ENCODE results near the gene ULK4. TPM values are rescaled to one million over a fixed set of nuclear protein-coding genes. Genes with fewer than 3 reads are reported as not detected.
A peak's percentile ranks its signal among the peaks of the same experiment; 100 is the strongest.

Gene ULK4
- total RNA-seq, 1 experiment from 2014 or later = 4.2 TPM

DNA sequence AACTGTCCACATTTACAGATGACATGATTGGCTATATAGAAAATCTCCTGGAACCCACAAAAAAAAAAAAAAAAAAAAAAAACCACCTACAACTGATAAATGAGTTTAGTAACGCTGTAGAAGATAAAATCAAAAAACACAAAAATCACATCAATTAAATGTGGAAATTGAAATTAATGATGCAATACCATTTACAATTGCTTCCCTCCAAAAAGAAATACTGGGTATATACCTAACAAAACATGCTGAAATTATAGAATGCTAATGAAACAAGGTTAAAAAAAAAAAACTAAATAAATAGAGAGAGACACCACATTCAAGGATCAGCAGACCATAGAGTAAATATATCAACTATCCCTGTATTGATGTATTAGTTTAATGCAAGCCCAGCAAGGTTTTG, 215.7 kb downstream of the ULK4 start:
- BruUV-seq (replicated peaks) = no TSS peak
- Mint-ChIP-seq H3K36me3 (ENCODE audit: insufficient read depth, unreplicated experiment) (no peaks in the 10 kb centered on the region), H3K4me3 (ENCODE audit: unreplicated experiment) (no peak overlapping the region), H3K27me3 (ENCODE audit: insufficient read depth, unreplicated experiment) (peaks cover 4% of the 10 kb centered on the region), H3K4me1 (ENCODE audit: low read depth, unreplicated experiment) (no peaks in the 10 kb centered on the region), H3K27ac (ENCODE audit: unreplicated experiment) (no peak overlapping the region), H3K9me3 (ENCODE audit: unreplicated experiment) (no peaks in the 10 kb centered on the region)
- DNase-seq = no peak
- Histone ChIP-seq H3K4me3 (ENCODE audit: low read depth, low read length) (no peak overlapping the region), H3K36me3 (ENCODE audit: control insufficient read depth, insufficient read depth, low read length) (no peaks in the 10 kb centered on the region), H3K27me3 (replicated peaks; ENCODE audit: control insufficient read depth, insufficient read depth, low read length) (no peaks in the 10 kb centered on the region), H3K9me3 (no peaks in the 10 kb centered on the region), H3K4me1 (no peaks in the 10 kb centered on the region)
- intact Hi-C loops (cut with micrococcal nuclease; ENCODE audit: unreplicated experiment) = no loop called here
- ChIA-PET POLR2A (no interaction called here), CTCF (no interaction called here)
- TF ChIP-seq, protein P1, sequence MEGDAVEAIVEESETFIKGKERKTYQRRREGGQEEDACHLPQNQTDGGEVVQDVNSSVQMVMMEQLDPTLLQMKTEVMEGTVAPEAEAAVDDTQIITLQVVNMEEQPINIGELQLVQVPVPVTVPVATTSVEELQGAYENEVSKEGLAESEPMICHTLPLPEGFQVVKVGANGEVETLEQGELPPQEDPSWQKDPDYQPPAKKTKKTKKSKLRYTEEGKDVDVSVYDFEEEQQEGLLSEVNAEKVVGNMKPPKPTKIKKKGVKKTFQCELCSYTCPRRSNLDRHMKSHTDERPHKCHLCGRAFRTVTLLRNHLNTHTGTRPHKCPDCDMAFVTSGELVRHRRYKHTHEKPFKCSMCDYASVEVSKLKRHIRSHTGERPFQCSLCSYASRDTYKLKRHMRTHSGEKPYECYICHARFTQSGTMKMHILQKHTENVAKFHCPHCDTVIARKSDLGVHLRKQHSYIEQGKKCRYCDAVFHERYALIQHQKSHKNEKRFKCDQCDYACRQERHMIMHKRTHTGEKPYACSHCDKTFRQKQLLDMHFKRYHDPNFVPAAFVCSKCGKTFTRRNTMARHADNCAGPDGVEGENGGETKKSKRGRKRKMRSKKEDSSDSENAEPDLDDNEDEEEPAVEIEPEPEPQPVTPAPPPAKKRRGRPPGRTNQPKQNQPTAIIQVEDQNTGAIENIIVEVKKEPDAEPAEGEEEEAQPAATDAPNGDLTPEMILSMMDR (IDR thresholded peaks at IDR 0.05; ENCODE audit: insufficient read depth in 1 of 2, low read depth in 1 of 2, low read length in 1 of 2, severe bottlenecking in 1 of 2, unreplicated experiment in 1 of 2) = no peak

DNA sequence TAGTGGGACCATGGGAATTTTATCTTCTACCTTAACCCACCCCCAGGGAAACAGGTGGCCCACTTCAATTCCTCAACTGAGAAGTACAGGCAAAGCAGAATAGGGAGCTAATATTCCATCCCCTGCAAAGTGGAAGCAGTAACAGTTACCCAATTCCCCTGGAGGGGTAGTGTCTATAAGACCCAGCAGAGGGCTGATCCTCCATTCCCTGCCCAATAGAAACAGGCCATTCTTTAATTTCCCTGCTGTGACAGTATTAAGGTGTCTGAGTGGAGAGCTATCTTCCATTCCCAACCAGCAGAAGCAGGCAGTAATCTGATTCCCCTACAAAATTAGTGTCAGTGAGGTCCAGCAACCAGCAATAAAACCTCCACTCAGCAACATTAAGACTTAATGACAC, 219.8 kb downstream of the ULK4 start:
- H3K27me3 ChIP-seq (replicated peaks; ENCODE audit: control insufficient read depth, insufficient read depth, low read length) = no peaks in the 10 kb centered on the region
- H3K4me3 ChIP-seq (ENCODE audit: low read depth, low read length) = no peak overlapping the region
- no peak overlapping the region for H3K27ac Mint-ChIP-seq (ENCODE audit: unreplicated experiment)
- peaks cover 4% of the 10 kb centered on the region for H3K27me3 Mint-ChIP-seq (ENCODE audit: insufficient read depth, unreplicated experiment)
- no peak overlapping the region for H3K4me3 Mint-ChIP-seq (ENCODE audit: unreplicated experiment)
- ChIA-PET CTCF (no interaction called here), POLR2A (no interaction called here)
- H3K4me1 Mint-ChIP-seq (ENCODE audit: low read depth, unreplicated experiment) = no peaks in the 10 kb centered on the region
- H3K4me1 ChIP-seq = peaks cover 8% of the 10 kb centered on the region; the same call in 1 of the 2 replicates
- no peak for DNase-seq
- no peaks in the 10 kb centered on the region for H3K36me3 ChIP-seq (ENCODE audit: control insufficient read depth, insufficient read depth, low read length)
- no peaks in the 10 kb centered on the region for H3K9me3 ChIP-seq
- no peaks in the 10 kb centered on the region for H3K36me3 Mint-ChIP-seq (ENCODE audit: insufficient read depth, unreplicated experiment)
- BruUV-seq (replicated peaks) = no TSS peak
- H3K9me3 Mint-ChIP-seq (ENCODE audit: unreplicated experiment) = peaks cover 8% of the 10 kb centered on the region
- intact Hi-C loops (cut with micrococcal nuclease; ENCODE audit: unreplicated experiment) = no loop called here
- TF ChIP-seq, protein P1 (IDR thresholded peaks at IDR 0.05; ENCODE audit: insufficient read depth in 1 of 2, low read depth in 1 of 2, low read length in 1 of 2, severe bottlenecking in 1 of 2, unreplicated experiment in 1 of 2) = no peak

DNA sequence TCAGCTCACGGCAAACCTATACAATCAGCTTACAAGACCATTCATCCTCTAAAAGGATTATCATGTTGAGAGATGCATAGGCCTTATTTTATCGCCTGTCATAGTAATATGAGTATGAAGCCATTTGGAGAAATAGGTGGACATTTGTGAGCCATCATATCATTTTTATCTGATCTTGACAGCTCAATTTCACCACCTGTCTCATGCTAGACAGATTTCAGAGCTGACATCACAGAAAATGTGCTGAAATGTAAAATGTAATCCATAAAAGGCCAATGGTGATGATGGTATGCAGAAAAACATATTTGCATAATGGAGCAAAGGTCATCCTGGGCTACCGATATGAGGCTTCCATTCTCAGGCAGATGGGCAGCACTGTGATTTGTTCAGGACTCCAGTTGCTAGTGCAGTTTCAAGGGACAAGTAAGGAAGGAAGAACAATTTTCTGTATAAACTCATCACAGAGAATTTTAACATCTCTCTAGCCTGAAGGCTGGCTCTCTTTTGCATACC, 221.5 kb downstream of the ULK4 start:
- ChIA-PET CTCF (no interaction called here), POLR2A (no interaction called here)
- no peaks in the 10 kb centered on the region for H3K4me1 Mint-ChIP-seq (ENCODE audit: low read depth, unreplicated experiment)
- H3K9me3 Mint-ChIP-seq (ENCODE audit: unreplicated experiment) = peaks cover 8% of the 10 kb centered on the region
- BruUV-seq (replicated peaks) = no TSS peak
- TF ChIP-seq, protein P1 (IDR thresholded peaks at IDR 0.05; ENCODE audit: insufficient read depth in 1 of 2, low read depth in 1 of 2, low read length in 1 of 2, severe bottlenecking in 1 of 2, unreplicated experiment in 1 of 2) = no peak
- no peak overlapping the region for H3K4me3 ChIP-seq (ENCODE audit: low read depth, low read length)
- no peaks in the 10 kb centered on the region for H3K36me3 Mint-ChIP-seq (ENCODE audit: insufficient read depth, unreplicated experiment)
- H3K27me3 ChIP-seq (replicated peaks; ENCODE audit: control insufficient read depth, insufficient read depth, low read length) = no peaks in the 10 kb centered on the region
- peak in 1 of 2 experiments; percentile 29 for DNase-seq
- H3K36me3 ChIP-seq (ENCODE audit: control insufficient read depth, insufficient read depth, low read length) = no peaks in the 10 kb centered on the region
- no peak overlapping the region for H3K4me3 Mint-ChIP-seq (ENCODE audit: unreplicated experiment)
- intact Hi-C loops (cut with micrococcal nuclease; ENCODE audit: unreplicated experiment) = no loop called here
- H3K27ac Mint-ChIP-seq (ENCODE audit: unreplicated experiment) = no peak overlapping the region
- no peaks in the 10 kb centered on the region for H3K9me3 ChIP-seq
- peaks cover 4% of the 10 kb centered on the region for H3K27me3 Mint-ChIP-seq (ENCODE audit: insufficient read depth, unreplicated experiment)
- peaks cover 8% of the 10 kb centered on the region; the same call in 1 of the 2 replicates for H3K4me1 ChIP-seq
